OCI-LY3 (cell line): ENCODE data around the gene DVL3.

ENCODE experiments used
- H2AFZ ChIP-seq: fragments of 200-600, 300-600 bp; shearing (Covaris generic); 2 replicates; pipeline ENCODE4 v1.6.0; 2014; ENCODE audit warnings: antibody characterized with exemption, low read depth, low read length
- H3K27ac ChIP-seq: fragments of 200-600, 300-600 bp; sonication (generic); 2 replicates; pipeline ENCODE4 v1.5.1; 2014; ENCODE audit warnings: mild to moderate bottlenecking, low read length, moderate library complexity, mixed read lengths
- H3K27me3 ChIP-seq: fragments of 200-600, 300-600 bp; sonication (generic); 2 replicates; pipeline ENCODE4 v1.6.1; 2014; ENCODE audit warnings: low read depth, low read length, mixed read lengths
- H3K36me3 ChIP-seq: fragments of 200-600, 300-600 bp; sonication (generic); replicated peaks from 2 replicates; pipeline ENCODE3; 2014; ENCODE audit warnings: low read depth, low read length, mixed read lengths
- H3K4me1 ChIP-seq: fragments of 300-600, 200-600 bp; sonication (generic); 2 replicates; pipeline ENCODE4 v1.6.1; 2014; ENCODE audit warnings: low read length, mixed read lengths
- H3K4me2 ChIP-seq: fragments of 200-600, 300-600 bp; sonication (generic); 2 replicates; pipeline ENCODE4 v1.6.1; 2014; ENCODE audit warnings: low read length, mixed read lengths
- H3K4me3 ChIP-seq: fragments of 300-600, 200-600 bp; sonication (generic); 2 replicates; pipeline ENCODE4 v1.5.1; 2014; ENCODE audit warnings: antibody characterized with exemption, mild to moderate bottlenecking, low read length, moderate library complexity
- H3K79me2 ChIP-seq: fragments of 300-600, 200-600 bp; shearing (Covaris generic); 2 replicates; pipeline ENCODE4 v1.6.1; 2014; ENCODE audit warnings: mild to moderate bottlenecking, low read length, mixed read lengths
- H3K9ac ChIP-seq: fragments of 300-600, 200-600 bp; shearing (Covaris generic); 2 replicates; pipeline ENCODE4 v1.6.0; 2014; ENCODE audit warnings: mild to moderate bottlenecking, low read length, moderate library complexity
- H3K9me3 ChIP-seq: fragments of 200-600, 300-600 bp; shearing (Covaris generic); 2 replicates; pipeline ENCODE4 v1.6.1; 2014; ENCODE audit warnings: low read length, mixed read lengths; ENCODE audit not compliant: insufficient read depth
- H4K20me1 ChIP-seq: fragments of 200-600, 300-600 bp; sonication (generic); 2 replicates; pipeline ENCODE4 v1.6.1; 2016; ENCODE audit warnings: low read length, mixed read lengths; ENCODE audit not compliant: insufficient read depth
- EZH2phosphoT487 ChIP-seq: fragments of 200-600 bp; shearing (Covaris generic); IDR thresholded peaks from 2 replicates; pipeline ENCODE4 v1.6.1; 2018; ENCODE audit warnings: antibody characterized with exemption, mixed run types, low read depth
- TF ChIP-seq, protein P1 (sequence below): fragments of 200-600, 300-600 bp; sonication (generic); IDR thresholded peaks from 2 replicates; pipeline ENCODE4 v1.5.1; 2014; ENCODE audit warnings: antibody characterized with exemption, low read length, low read depth

The DVL3 gene

DNA sequence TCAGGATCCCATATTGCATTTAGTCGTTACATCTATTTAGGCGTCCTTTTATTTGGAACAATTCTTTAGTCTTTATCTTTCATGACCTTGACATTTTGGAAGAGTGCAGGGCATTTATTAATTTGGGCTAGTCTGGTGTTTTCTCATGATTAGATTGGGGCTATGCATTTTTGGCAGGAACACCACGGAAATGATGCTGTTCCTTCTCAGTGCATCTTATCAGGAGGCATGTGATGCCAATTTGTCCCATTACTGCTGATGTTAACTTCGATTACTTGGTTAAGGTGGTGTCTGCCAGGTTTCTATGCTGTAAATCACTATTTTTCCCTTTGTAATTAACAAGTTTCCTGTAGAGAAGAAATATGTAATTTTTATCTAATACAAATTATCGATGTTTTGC is 56.1 kb downstream of the DVL3 start:
- Histone ChIP-seq H3K9me3 (no peaks in the 10 kb centered on the region), H3K79me2 (no peaks in the 10 kb centered on the region), H2AFZ (no peak overlapping the region), H3K4me2 (no peak overlapping the region), H3K36me3 (no peaks in the 10 kb centered on the region), H3K4me1 (no peaks in the 10 kb centered on the region), H3K27me3 (peaks cover 26% of the 10 kb centered on the region), H3K27ac (no peak overlapping the region), H3K4me3 (no peak overlapping the region), H4K20me1 (no peaks in the 10 kb centered on the region), H3K9ac (no peak overlapping the region)
- no peak for TF ChIP-seq EZH2phosphoT487
- TF ChIP-seq, protein P1, sequence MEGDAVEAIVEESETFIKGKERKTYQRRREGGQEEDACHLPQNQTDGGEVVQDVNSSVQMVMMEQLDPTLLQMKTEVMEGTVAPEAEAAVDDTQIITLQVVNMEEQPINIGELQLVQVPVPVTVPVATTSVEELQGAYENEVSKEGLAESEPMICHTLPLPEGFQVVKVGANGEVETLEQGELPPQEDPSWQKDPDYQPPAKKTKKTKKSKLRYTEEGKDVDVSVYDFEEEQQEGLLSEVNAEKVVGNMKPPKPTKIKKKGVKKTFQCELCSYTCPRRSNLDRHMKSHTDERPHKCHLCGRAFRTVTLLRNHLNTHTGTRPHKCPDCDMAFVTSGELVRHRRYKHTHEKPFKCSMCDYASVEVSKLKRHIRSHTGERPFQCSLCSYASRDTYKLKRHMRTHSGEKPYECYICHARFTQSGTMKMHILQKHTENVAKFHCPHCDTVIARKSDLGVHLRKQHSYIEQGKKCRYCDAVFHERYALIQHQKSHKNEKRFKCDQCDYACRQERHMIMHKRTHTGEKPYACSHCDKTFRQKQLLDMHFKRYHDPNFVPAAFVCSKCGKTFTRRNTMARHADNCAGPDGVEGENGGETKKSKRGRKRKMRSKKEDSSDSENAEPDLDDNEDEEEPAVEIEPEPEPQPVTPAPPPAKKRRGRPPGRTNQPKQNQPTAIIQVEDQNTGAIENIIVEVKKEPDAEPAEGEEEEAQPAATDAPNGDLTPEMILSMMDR: no peak

DNA sequence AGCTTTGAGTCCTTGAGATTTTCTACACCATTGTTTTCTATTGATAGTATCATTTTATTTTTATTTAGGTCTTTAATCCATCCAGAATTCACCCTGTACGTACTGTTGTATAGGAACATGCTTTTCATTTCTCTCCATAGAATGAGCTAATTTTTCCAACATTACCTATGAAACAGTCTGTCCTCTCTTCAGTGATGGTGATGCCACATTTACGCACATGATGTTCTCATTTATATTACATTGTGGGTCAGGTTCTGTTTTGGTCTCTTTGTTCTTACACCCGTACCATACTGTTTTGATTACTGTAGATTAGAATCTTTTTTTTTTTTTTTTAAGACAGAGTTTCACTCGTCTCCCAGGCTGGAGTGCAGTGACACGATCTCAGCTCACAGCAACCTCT is 56.5 kb downstream of the DVL3 start:
- H3K9ac ChIP-seq: no peak overlapping the region
- no peak overlapping the region for H3K4me3 ChIP-seq
- no peaks in the 10 kb centered on the region for H3K36me3 ChIP-seq
- no peak overlapping the region for H3K27ac ChIP-seq
- H3K79me2 ChIP-seq: no peaks in the 10 kb centered on the region
- H3K4me1 ChIP-seq: no peaks in the 10 kb centered on the region
- no peaks in the 10 kb centered on the region for H3K9me3 ChIP-seq
- no peak overlapping the region for H3K4me2 ChIP-seq
- H2AFZ ChIP-seq: no peak overlapping the region
- peaks cover 22% of the 10 kb centered on the region for H3K27me3 ChIP-seq
- TF ChIP-seq EZH2phosphoT487: no peak
- TF ChIP-seq, protein P1: no peak
- H4K20me1 ChIP-seq: no peaks in the 10 kb centered on the region

DNA sequence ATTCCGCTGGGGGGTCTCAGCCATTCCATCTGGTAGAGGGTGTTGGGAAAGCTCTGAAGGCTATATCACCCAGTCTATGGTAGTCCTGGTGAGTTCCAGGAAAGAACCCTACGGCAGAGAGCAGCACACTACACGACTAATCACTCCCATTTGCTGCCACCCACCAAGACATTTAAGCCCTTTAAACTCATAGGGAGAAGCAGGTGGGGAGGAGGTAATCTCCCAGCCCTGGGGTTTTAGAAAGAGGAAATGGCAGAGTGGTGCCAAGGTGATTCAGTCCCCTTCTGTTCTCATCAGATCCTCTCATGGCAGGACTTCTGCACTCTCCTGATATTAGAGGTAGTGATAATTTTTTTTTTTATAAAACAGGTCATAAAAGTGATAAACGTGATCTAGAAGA is 63.6 kb downstream of the DVL3 start:
- Histone ChIP-seq H4K20me1 (no peaks in the 10 kb centered on the region), H2AFZ (no peak overlapping the region), H3K4me1 (no peaks in the 10 kb centered on the region), H3K4me3 (no peak overlapping the region), H3K9me3 (no peaks in the 10 kb centered on the region), H3K79me2 (no peaks in the 10 kb centered on the region), H3K27ac (no peak overlapping the region), H3K36me3 (no peaks in the 10 kb centered on the region), H3K27me3 (0 out of 2 replicates have a peak, but pooled peaks cover 12% of the 10 kb centered on the region), H3K9ac (no peak overlapping the region), H3K4me2 (no peak overlapping the region)
- TF ChIP-seq, protein P1: no peak
- no peak for TF ChIP-seq EZH2phosphoT487

DNA sequence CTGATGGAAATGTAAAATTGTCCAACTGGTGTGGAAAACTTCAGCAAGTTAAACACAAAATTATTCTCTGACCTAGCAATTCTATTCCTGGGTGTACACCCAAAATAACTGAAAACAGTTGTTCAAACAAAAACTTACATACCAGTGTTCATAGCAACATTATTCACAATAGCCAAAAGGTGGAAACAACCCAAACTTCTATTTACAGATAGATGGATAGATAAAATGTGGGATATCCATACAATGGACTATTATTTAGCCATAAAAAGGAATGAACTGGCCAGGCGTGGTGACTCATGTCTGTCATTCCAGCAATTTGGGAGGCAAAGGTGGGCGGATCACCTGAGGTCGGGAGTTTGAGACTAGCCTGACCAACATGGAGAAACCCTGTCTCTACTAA is 67.3 kb downstream of the DVL3 start:
- Histone ChIP-seq H4K20me1 (no peaks in the 10 kb centered on the region), H3K79me2 (no peaks in the 10 kb centered on the region), H3K4me2 (no peak overlapping the region), H3K4me3 (no peak overlapping the region), H3K9ac (no peak overlapping the region), H2AFZ (no peak overlapping the region), H3K9me3 (no peaks in the 10 kb centered on the region), H3K27me3 (peaks cover 10% of the 10 kb centered on the region; the same call in 1 of the 2 replicates), H3K4me1 (no peaks in the 10 kb centered on the region), H3K27ac (no peak overlapping the region), H3K36me3 (no peaks in the 10 kb centered on the region)
- TF ChIP-seq, protein P1: no peak
- no peak for TF ChIP-seq EZH2phosphoT487
